ENCODE results near the gene VTI1A. TPM values are rescaled to one million over a fixed set of nuclear protein-coding genes. Genes with fewer than 3 reads are reported as not detected.

Gene VTI1A
- total RNA-seq, 4 donors from 2014 or later = 27.0 to 61.3 (median 49.8) TPM

- no peak for TF ChIP-seq POLR2A (IDR thresholded peaks at IDR 0.05)
- no peak for TF ChIP-seq CTCF (IDR thresholded peaks at IDR 0.05)
- Histone ChIP-seq H3K27ac (peak overlapping the region in 1 of 4 donors; percentile 66), H3K36me3 (no peaks in the 10 kb centered on the region), H3K4me3 (no peak overlapping the region), H3K27me3 (no peaks in the 10 kb centered on the region), H3K9me3 (no peaks in the 10 kb centered on the region), H3K4me1 (peaks cover 5 to 43% (median 12%) of the 10 kb centered on the region in 3 donors)
- 94 to 98% methylated on average over 4 of the region's 4 CpGs for WGBS, 2 donors
- intact Hi-C loops (cut with DNase I) = no loop called here
- no peak for DNase-seq
These were observed 347.2 kb downstream of the VTI1A start for GRCh38 chr10:112794201-112794600.

GRCh38 chr10:112795067-112795466 is 348.1 kb downstream of the VTI1A start:
- DNase-seq = no peak
- Histone ChIP-seq H3K36me3 (no peaks in the 10 kb centered on the region), H3K4me1 (peaks cover 5 to 41% (median 12%) of the 10 kb centered on the region in 3 donors), H3K27me3 (no peaks in the 10 kb centered on the region), H3K27ac (no peak overlapping the region), H3K9me3 (no peaks in the 10 kb centered on the region), H3K4me3 (no peak overlapping the region)
- intact Hi-C loops (cut with DNase I) = no loop called here
- WGBS, 2 donors = 67 to 84% methylated on average over 2 of the region's 2 CpGs
- no peak for TF ChIP-seq CTCF (IDR thresholded peaks at IDR 0.05)
- no peak for TF ChIP-seq POLR2A (IDR thresholded peaks at IDR 0.05)

GRCh38 chr10:112797197-112797596 is 350.2 kb downstream of the VTI1A start:
- no peak for DNase-seq
- H3K36me3 ChIP-seq = no peaks in the 10 kb centered on the region
- H3K4me1 ChIP-seq = peaks cover 5 to 20% (median 7%) of the 10 kb centered on the region in 3 donors
- TF ChIP-seq CTCF (IDR thresholded peaks at IDR 0.05) (no peak), POLR2A (IDR thresholded peaks at IDR 0.05) (no peak)
- no peaks in the 10 kb centered on the region for H3K27me3 ChIP-seq
- intact Hi-C loops (cut with DNase I) = no loop called here
- 91 to 92% methylated on average over 8 of the region's 8 CpGs for WGBS, 2 donors
- no peaks in the 10 kb centered on the region for H3K9me3 ChIP-seq
- H3K4me3 ChIP-seq = no peak overlapping the region
- H3K27ac ChIP-seq = no peak overlapping the region

- intact Hi-C loops (cut with DNase I) = no loop called here
- Histone ChIP-seq H3K9me3 (no peaks in the 10 kb centered on the region), H3K36me3 (no peaks in the 10 kb centered on the region), H3K4me3 (no peak overlapping the region), H3K4me1 (peaks cover 4 to 14% (median 7%) of the 10 kb centered on the region in 3 donors), H3K27ac (no peak overlapping the region), H3K27me3 (no peaks in the 10 kb centered on the region)
- WGBS, 2 donors = 82 to 92% methylated on average over 3 to 6 of the region's 9 CpGs
- TF ChIP-seq POLR2A (IDR thresholded peaks at IDR 0.05) (no peak), CTCF (IDR thresholded peaks at IDR 0.05) (no peak)
- no peak for DNase-seq
These were observed 350.8 kb downstream of the VTI1A start for GRCh38 chr10:112797855-112798254.

- TF ChIP-seq CTCF (IDR thresholded peaks at IDR 0.05) (no peak), POLR2A (IDR thresholded peaks at IDR 0.05) (no peak)
- Histone ChIP-seq H3K4me3 (no peak overlapping the region), H3K27me3 (no peaks in the 10 kb centered on the region), H3K36me3 (no peaks in the 10 kb centered on the region), H3K27ac (no peak overlapping the region), H3K4me1 (peaks cover 0 to 14% (median 6%) of the 10 kb centered on the region in 3 donors), H3K9me3 (no peaks in the 10 kb centered on the region)
- 93 to 100% methylated on average over 1 to 3 of the region's 5 CpGs for WGBS, 2 donors
- no peak for DNase-seq
- intact Hi-C loops (cut with DNase I) = no loop called here
These were observed 352.0 kb downstream of the VTI1A start for GRCh38 chr10:112799038-112799437.

Data from esophagus squamous epithelium (tissue), 5 donors.